ENCODE data around the gene CCDC122.

The CCDC122 gene

GRCh38 chr13:43787518-43787891 lies 92.0 kb downstream of the CCDC122 start:
- ATAC-seq (ENCODE audit: insufficient read depth, low read depth) = no peak

DNA sequence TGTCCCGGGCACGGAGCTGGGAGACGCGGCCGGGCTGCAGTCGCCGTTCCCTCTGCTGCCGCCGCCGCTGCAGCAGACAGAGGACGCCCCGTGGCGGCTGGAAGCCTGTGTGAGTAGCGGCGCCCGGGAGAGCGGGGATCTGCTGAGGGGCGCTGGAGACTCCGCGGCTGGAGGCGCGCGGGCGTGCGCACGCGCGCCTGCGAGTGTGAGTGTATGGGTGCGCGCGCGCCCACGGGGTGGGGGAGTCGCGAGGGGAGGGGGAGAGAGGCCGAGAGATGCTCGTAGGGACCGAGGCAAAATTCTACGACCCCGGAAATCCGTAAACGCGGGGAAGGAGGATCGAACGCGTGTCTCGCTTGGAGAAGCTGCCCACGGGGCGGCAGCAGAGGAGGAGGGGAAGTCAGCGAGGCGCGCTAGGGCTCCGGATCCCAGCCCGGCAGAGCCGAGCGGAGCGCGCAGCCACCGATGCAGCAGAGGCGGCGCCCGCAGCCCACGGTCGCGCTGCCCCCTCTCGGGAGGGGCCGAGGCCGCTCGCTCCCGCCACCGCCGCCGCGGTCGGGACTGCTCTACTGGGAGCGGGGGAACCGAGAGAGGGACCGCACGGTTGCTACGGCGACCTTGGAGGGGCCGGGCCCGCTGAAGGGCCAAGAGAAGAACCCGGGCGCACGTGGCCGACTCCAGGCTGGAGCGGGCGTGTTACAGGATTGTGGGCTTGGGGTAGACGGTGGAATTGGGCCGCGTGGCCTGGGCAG lies 92.6 kb downstream of the CCDC122 start, which contains the start of gene ENOX1:
TSS of gene ENOX1 (minus strand) at position 207 of the 752 bp plus-strand sequence.
- ATAC-seq (ENCODE audit: insufficient read depth, low read depth) (no peak), DNase-seq (no peak)
- Histone ChIP-seq H3K4me2 (ENCODE audit: insufficient read depth, low read length) (no peak within 1 kb of the TSS), H3K36me3 (ENCODE audit: insufficient read depth, low read length) (no peaks in the 10 kb centered on the region), H3K27ac (ENCODE audit: low read length) (no peak within 1 kb of the TSS), H2AFZ (ENCODE audit: low read depth, low read length) (no peak within 1 kb of the TSS), H3K79me2 (ENCODE audit: insufficient read depth, low read length) (no peaks in the 10 kb centered on the region), H4K20me1 (ENCODE audit: insufficient read depth, low read length) (no peaks in the 10 kb centered on the region), H3K9me3 (ENCODE audit: insufficient read depth, low read length, severe bottlenecking) (no peaks in the 10 kb centered on the region), H3K4me3 (ENCODE audit: low read depth in 1 of 2, low read length in 2 of 2) (no peak within 1 kb of the TSS), H3K4me1 (ENCODE audit: insufficient read depth, low read length) (no peaks in the 10 kb centered on the region), H3K9ac (ENCODE audit: low read depth, low read length) (no peak within 1 kb of the TSS), H3K27me3 (ENCODE audit: insufficient read depth, low read length, poor library complexity) (peaks cover 3% of the 10 kb centered on the region)
- TF ChIP-seq, protein P1, sequence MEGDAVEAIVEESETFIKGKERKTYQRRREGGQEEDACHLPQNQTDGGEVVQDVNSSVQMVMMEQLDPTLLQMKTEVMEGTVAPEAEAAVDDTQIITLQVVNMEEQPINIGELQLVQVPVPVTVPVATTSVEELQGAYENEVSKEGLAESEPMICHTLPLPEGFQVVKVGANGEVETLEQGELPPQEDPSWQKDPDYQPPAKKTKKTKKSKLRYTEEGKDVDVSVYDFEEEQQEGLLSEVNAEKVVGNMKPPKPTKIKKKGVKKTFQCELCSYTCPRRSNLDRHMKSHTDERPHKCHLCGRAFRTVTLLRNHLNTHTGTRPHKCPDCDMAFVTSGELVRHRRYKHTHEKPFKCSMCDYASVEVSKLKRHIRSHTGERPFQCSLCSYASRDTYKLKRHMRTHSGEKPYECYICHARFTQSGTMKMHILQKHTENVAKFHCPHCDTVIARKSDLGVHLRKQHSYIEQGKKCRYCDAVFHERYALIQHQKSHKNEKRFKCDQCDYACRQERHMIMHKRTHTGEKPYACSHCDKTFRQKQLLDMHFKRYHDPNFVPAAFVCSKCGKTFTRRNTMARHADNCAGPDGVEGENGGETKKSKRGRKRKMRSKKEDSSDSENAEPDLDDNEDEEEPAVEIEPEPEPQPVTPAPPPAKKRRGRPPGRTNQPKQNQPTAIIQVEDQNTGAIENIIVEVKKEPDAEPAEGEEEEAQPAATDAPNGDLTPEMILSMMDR (IDR thresholded peaks at IDR 0.05; ENCODE audit: borderline replicate concordance, extremely low read depth, low read length, poor library complexity, severe bottlenecking) = no peak
- no peak for TF ChIP-seq EZH2 (IDR thresholded peaks at IDR 0.05; ENCODE audit: borderline replicate concordance, low read depth, low read length, severe bottlenecking)

More at GRCh38 chr13:43787518-43787891, 92.0 kb downstream of the CCDC122 start:
- no peak overlapping the region for H3K9ac ChIP-seq (ENCODE audit: low read depth, low read length)
- no peaks in the 10 kb centered on the region for H3K79me2 ChIP-seq (ENCODE audit: insufficient read depth, low read length)
- no peak for DNase-seq
- H3K4me1 ChIP-seq (ENCODE audit: insufficient read depth, low read length) = no peaks in the 10 kb centered on the region
- H3K27me3 ChIP-seq (ENCODE audit: insufficient read depth, low read length, poor library complexity) = peaks cover 3% of the 10 kb centered on the region
- H3K9me3 ChIP-seq (ENCODE audit: insufficient read depth, low read length, severe bottlenecking) = no peaks in the 10 kb centered on the region
- no peaks in the 10 kb centered on the region for H4K20me1 ChIP-seq (ENCODE audit: insufficient read depth, low read length)
- no peak overlapping the region for H3K4me2 ChIP-seq (ENCODE audit: insufficient read depth, low read length)
- TF ChIP-seq, protein P1 (IDR thresholded peaks at IDR 0.05; ENCODE audit: borderline replicate concordance, extremely low read depth, low read length, poor library complexity, severe bottlenecking) = no peak
- TF ChIP-seq EZH2 (IDR thresholded peaks at IDR 0.05; ENCODE audit: borderline replicate concordance, low read depth, low read length, severe bottlenecking) = no peak
- H3K36me3 ChIP-seq (ENCODE audit: insufficient read depth, low read length) = no peaks in the 10 kb centered on the region
- no peak overlapping the region for H3K27ac ChIP-seq (ENCODE audit: low read length)
- H3K4me3 ChIP-seq (ENCODE audit: low read depth in 1 of 2, low read length in 2 of 2) = no peak overlapping the region
- no peak overlapping the region for H2AFZ ChIP-seq (ENCODE audit: low read depth, low read length)

DNA sequence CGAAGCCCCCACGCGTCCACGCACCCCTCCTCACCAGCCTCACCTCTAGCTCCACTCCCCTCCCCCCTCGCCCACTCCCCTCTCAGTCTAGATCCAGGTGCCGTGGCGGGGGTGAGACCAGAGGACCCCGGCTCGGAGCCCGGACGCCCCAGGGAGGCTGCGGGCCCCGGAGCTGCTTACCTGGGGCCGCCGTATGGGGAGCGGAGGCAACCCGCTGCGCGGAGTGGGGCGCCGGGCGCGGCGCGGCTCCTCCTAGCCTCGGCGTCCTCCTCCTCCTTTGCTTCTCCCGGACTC lies 93.1 kb downstream of the CCDC122 start:
- no peaks in the 10 kb centered on the region for H3K36me3 ChIP-seq (ENCODE audit: insufficient read depth, low read length)
- H3K9ac ChIP-seq (ENCODE audit: low read depth, low read length) = no peak overlapping the region
- H3K4me2 ChIP-seq (ENCODE audit: insufficient read depth, low read length) = no peak overlapping the region
- TF ChIP-seq EZH2 (IDR thresholded peaks at IDR 0.05; ENCODE audit: borderline replicate concordance, low read depth, low read length, severe bottlenecking) = no peak
- TF ChIP-seq, protein P1 (IDR thresholded peaks at IDR 0.05; ENCODE audit: borderline replicate concordance, extremely low read depth, low read length, poor library complexity, severe bottlenecking) = no peak
- H3K27ac ChIP-seq (ENCODE audit: low read length) = no peak overlapping the region
- H3K27me3 ChIP-seq (ENCODE audit: insufficient read depth, low read length, poor library complexity) = peaks cover 3% of the 10 kb centered on the region
- H2AFZ ChIP-seq (ENCODE audit: low read depth, low read length) = no peak overlapping the region
- no peaks in the 10 kb centered on the region for H3K4me1 ChIP-seq (ENCODE audit: insufficient read depth, low read length)
- DNase-seq (no peak), ATAC-seq (ENCODE audit: insufficient read depth, low read depth) (no peak)
- H3K9me3 ChIP-seq (ENCODE audit: insufficient read depth, low read length, severe bottlenecking) = no peaks in the 10 kb centered on the region
- no peak overlapping the region for H3K4me3 ChIP-seq (ENCODE audit: low read depth in 1 of 2, low read length in 2 of 2)
- H4K20me1 ChIP-seq (ENCODE audit: insufficient read depth, low read length) = no peaks in the 10 kb centered on the region
- H3K79me2 ChIP-seq (ENCODE audit: insufficient read depth, low read length) = no peaks in the 10 kb centered on the region

Measured in DND-41 (cell line).